IMR-90 (cell line): ENCODE data around the gene CDH23. TPM values are rescaled to one million over a fixed set of nuclear protein-coding genes. Genes with fewer than 3 reads are reported as not detected.

ENCODE experiments used
- ATAC-seq: fragments of 200-7000 bp; cut with Tn5 transposase; 2 replicates; pipeline ENCODE4 v1.9.1; 2020; ENCODE audit warnings: low read depth, mild to moderate bottlenecking, moderate library complexity
- BruUV-seq: library from RNA; stranded (reverse); fragments of 400-500 nt; replicated peaks from 2 replicates; lab custom pipeline; 2021; lab: Mats Ljungman, UMichigan
- CTCF ChIA-PET: fragments of 300-600 bp; formaldehyde crosslinking; extraction: SDS; loops from one replicate; lab custom pipeline; 2021; ENCODE audit warnings: antibody characterized with exemption; lab: Yijun Ruan, JAX
- POLR2A ChIA-PET: fragments of 300-600 bp; sonication (Branson Sonifier 250); formaldehyde crosslinking; loops from one replicate; lab custom pipeline; 2022; ENCODE audit warnings: antibody characterized with exemption; ENCODE audit not compliant: unreplicated experiment; lab: Charles Lee
- DNase-seq: peaks from one replicate; pipeline ENCODE4 v3.0.0; 2013
- H2AFZ ChIP-seq: replicated peaks from 2 replicates; pipeline ENCODE3; 2013; ENCODE audit warnings: low read length, mild to moderate bottlenecking; ENCODE audit not compliant: poor library complexity
- H2AK5ac ChIP-seq: 2 replicates; pipeline ENCODE4 v1.6.1; 2013; ENCODE audit warnings: low read depth, low read length, inconsistent platforms
- H2AK9ac ChIP-seq: replicated peaks from 2 replicates; pipeline ENCODE3; 2013; ENCODE audit warnings: mild to moderate bottlenecking, low read depth, low read length, moderate library complexity; ENCODE audit not compliant: poor library complexity
- H2BK120ac ChIP-seq: 2 replicates; pipeline ENCODE4 v1.6.1; 2013; ENCODE audit warnings: low read depth, low read length, inconsistent platforms
- H2BK15ac ChIP-seq: 3 replicates; pipeline ENCODE4 v1.6.1; 2013; ENCODE audit warnings: low read depth, low read length, inconsistent platforms
- H2BK20ac ChIP-seq: 2 replicates; pipeline ENCODE4 v1.6.1; 2013; ENCODE audit warnings: low read depth, mild to moderate bottlenecking, inconsistent platforms, low read length, moderate library complexity
- H2BK5ac ChIP-seq: 2 replicates; pipeline ENCODE4 v1.6.1; 2013; ENCODE audit warnings: mild to moderate bottlenecking, low read depth, low read length, inconsistent platforms; ENCODE audit not compliant: poor library complexity, severe bottlenecking
- H3K14ac ChIP-seq: replicated peaks from 2 replicates; pipeline ENCODE4 v1.6.1; 2013; ENCODE audit warnings: low read depth, low read length, inconsistent platforms
- H3K18ac ChIP-seq: 2 replicates; pipeline ENCODE4 v1.6.1; 2013; ENCODE audit warnings: low read depth, low read length, control low read depth
- H3K23ac ChIP-seq: 2 replicates; pipeline ENCODE4 v1.6.1; 2013; ENCODE audit warnings: low read depth, low read length, inconsistent platforms
- H3K27ac ChIP-seq: 2 replicates; pipeline ENCODE4 v1.5.1; 2013; ENCODE audit warnings: mild to moderate bottlenecking, control low read depth, low read length; ENCODE audit not compliant: insufficient read depth
- H3K27me3 ChIP-seq: 2 replicates; pipeline ENCODE4 v1.6.1; 2013; ENCODE audit warnings: low read length; ENCODE audit not compliant: control insufficient read depth, insufficient read depth
- H3K36me3 ChIP-seq: 2 replicates; pipeline ENCODE4 v1.6.1; 2013; ENCODE audit warnings: low read length, mixed read lengths; ENCODE audit not compliant: control insufficient read depth, insufficient read depth
- H3K4ac ChIP-seq: 2 replicates; pipeline ENCODE4 v1.6.1; 2013; ENCODE audit warnings: low read depth, low read length, inconsistent platforms
- H3K4me1 ChIP-seq: 2 replicates; pipeline ENCODE4 v1.6.1; 2013; ENCODE audit warnings: low read length, mixed read lengths; ENCODE audit not compliant: control insufficient read depth, insufficient read depth
- H3K4me2 ChIP-seq: 2 replicates; pipeline ENCODE4 v1.6.1; 2013; ENCODE audit warnings: low read depth, mild to moderate bottlenecking, control low read depth, low read length, moderate library complexity
- H3K4me3 ChIP-seq: 2 replicates; pipeline ENCODE4 v1.5.1; 2013; ENCODE audit warnings: low read depth, mild to moderate bottlenecking, control low read depth, low read length, moderate library complexity; ENCODE audit not compliant: insufficient read depth
- H3K56ac ChIP-seq: 2 replicates; pipeline ENCODE4 v1.6.1; 2013; ENCODE audit warnings: low read length, inconsistent platforms; ENCODE audit not compliant: insufficient read depth; ENCODE audit errors: extremely low read depth
- H3K79me1 ChIP-seq, 2 experiments: 2 replicates each; pipeline ENCODE4 v1.6.1; 2013; ENCODE audit warnings: low read length in 2 of 2, inconsistent platforms in 1 of 2, low read depth in 1 of 2
- H3K9ac ChIP-seq: 2 replicates; pipeline ENCODE4 v1.6.1; 2013; ENCODE audit warnings: low read depth, low read length, control low read depth
- H3K9me1 ChIP-seq: 2 replicates; pipeline ENCODE4 v1.6.1; 2013; ENCODE audit warnings: low read length, inconsistent platforms; ENCODE audit not compliant: insufficient read depth
- H3K9me3 ChIP-seq: 2 replicates; pipeline ENCODE4 v1.6.1; 2013; ENCODE audit warnings: low read length; ENCODE audit not compliant: control insufficient read depth, insufficient read depth
- H4K20me1 ChIP-seq: 2 replicates; pipeline ENCODE4 v1.6.1; 2013; ENCODE audit warnings: low read length, inconsistent platforms; ENCODE audit not compliant: insufficient read depth
- H4K5ac ChIP-seq: 2 replicates; pipeline ENCODE4 v1.6.1; 2013; ENCODE audit warnings: mild to moderate bottlenecking, low read depth, low read length, control low read depth
- H4K8ac ChIP-seq, 2 experiments: 2 replicates each; pipeline ENCODE4 v1.6.1; 2013; ENCODE audit warnings: low read depth in 2 of 2, low read length in 2 of 2, control low read depth in 1 of 2, inconsistent platforms in 1 of 2
- H4K91ac ChIP-seq: 2 replicates; pipeline ENCODE4 v1.6.1; 2013; ENCODE audit warnings: low read depth, low read length, inconsistent platforms; ENCODE audit not compliant: insufficient read depth
- BHLHE40 ChIP-seq: fragments of 150-350 bp; IDR thresholded peaks from 2 replicates; pipeline ENCODE4 v1.6.1; 2016; ENCODE audit warnings: mild to moderate bottlenecking, low read depth, low read length
- CEBPB ChIP-seq: IDR thresholded peaks from 2 replicates; pipeline ENCODE4 v1.6.1; 2012; ENCODE audit warnings: low read depth, low read length, improper control_type of control experiment
- CHD1 ChIP-seq: IDR thresholded peaks from 2 replicates; pipeline ENCODE4 v1.6.1; 2012; ENCODE audit warnings: low read depth, low read length, improper control_type of control experiment
- CTCF ChIP-seq: conservative IDR thresholded peaks from 2 replicates; pipeline ENCODE4 v1.5.1; 2012; ENCODE audit warnings: mild to moderate bottlenecking, low read depth, low read length, improper control_type of control experiment
- ELK1 ChIP-seq: fragments of 150-350 bp; IDR thresholded peaks from 2 replicates; pipeline ENCODE4 v1.6.1; 2016; ENCODE audit warnings: low read depth, mild to moderate bottlenecking, low read length, moderate library complexity, borderline replicate concordance
- FOS ChIP-seq: fragments of 150-350 bp; IDR thresholded peaks from 2 replicates; pipeline ENCODE4 v1.6.1; 2016; ENCODE audit warnings: low read depth, low read length
- MAFK ChIP-seq: IDR thresholded peaks from 2 replicates; pipeline ENCODE4 v1.6.1; 2012; ENCODE audit warnings: low read depth, low read length, improper control_type of control experiment
- MAZ ChIP-seq: IDR thresholded peaks from 2 replicates; pipeline ENCODE4 v1.6.1; 2012; ENCODE audit warnings: low read depth, mild to moderate bottlenecking, low read length, improper control_type of control experiment, moderate library complexity, borderline replicate concordance
- MXI1 ChIP-seq: IDR thresholded peaks from 2 replicates; pipeline ENCODE4 v1.6.1; 2012; ENCODE audit warnings: low read depth, mild to moderate bottlenecking, low read length, moderate library complexity, borderline replicate concordance
- NFE2L2 ChIP-seq: fragments of 150-350 bp; IDR thresholded peaks from 2 replicates; pipeline ENCODE4 v1.6.1; 2016; ENCODE audit warnings: low read depth, mild to moderate bottlenecking, low read length
- POLR2A ChIP-seq: IDR thresholded peaks from 2 replicates; pipeline ENCODE4 v1.6.1; 2012; ENCODE audit warnings: mild to moderate bottlenecking, low read depth, low read length
- RAD21 ChIP-seq: IDR thresholded peaks from 2 replicates; pipeline ENCODE4 v1.6.1; 2012; ENCODE audit warnings: low read length, improper control_type of control experiment
- RCOR1 ChIP-seq: IDR thresholded peaks from 2 replicates; pipeline ENCODE4 v1.6.1; 2012; ENCODE audit warnings: mild to moderate bottlenecking, low read length, improper control_type of control experiment; ENCODE audit not compliant: insufficient replicate concordance
- RFX5 ChIP-seq: IDR thresholded peaks from 2 replicates; pipeline ENCODE4 v1.8.0; 2012; ENCODE audit warnings: low read depth, mild to moderate bottlenecking, low read length, moderate library complexity
- SMC3 ChIP-seq: fragments of 150-350 bp; IDR thresholded peaks from 2 replicates; pipeline ENCODE4 v1.6.1; 2016; ENCODE audit warnings: low read depth, mild to moderate bottlenecking, antibody characterized with exemption, low read length, moderate library complexity
- USF2 ChIP-seq: fragments of 150-350 bp; IDR thresholded peaks from 2 replicates; pipeline ENCODE4 v1.6.1; 2017; ENCODE audit warnings: mild to moderate bottlenecking, antibody characterized with exemption, low read length, low read depth
- WGBS, 2 experiments: methylation state at CpG; one replicate each; pipeline versions ENCODE4 v1.1.5 to v1.1.7; 2013; ENCODE audit warnings: missing lambda C conversion rate in 2 of 2; ENCODE audit not compliant: insufficient read length in 1 of 2; ENCODE audit errors: extremely low coverage in 2 of 2; 5-methylcytosine and 5-hydroxymethylcytosine counted together
- dilution Hi-C: fragments of 300-500 bp; cut with HindIII; formaldehyde crosslinking; loops from one replicate; pipeline ENCODE4 v1.14.3; 2018; ENCODE audit warnings: low sequenced_read_pairs; ENCODE audit not compliant: unreplicated experiment
- in situ Hi-C: fragments of 300-500 bp; cut with MboI; formaldehyde crosslinking; loops from 3 replicates; pipeline ENCODE4 v1.14.3; 2019; ENCODE audit warnings: low sequenced_read_pairs, inconsistent platforms, mixed read lengths
- intact Hi-C: fragments of 100-400 bp; cut with micrococcal nuclease; formaldehyde crosslinking; loops from 2 replicates; pipeline ENCODE4 v1.10.0; 2022
- polyA plus RNA-seq, 3 experiments: library from polyadenylated mRNA; depleted of rRNA; stranded (reverse); fragments of >200 nt; gene quantifications; 2 replicates each; pipeline ENCODE4 v1.2.3, GENCODE V29; 2012; ENCODE audit warnings: low replicate concordance in 1 of 3
- total RNA-seq: library from RNA; depleted of rRNA; stranded (reverse); fragments of >200 nt; gene quantifications from 2 replicates; pipeline ENCODE4 v1.2.3, GENCODE V29; 2012

CDH23 gene
- total and polyA plus RNA-seq, 2 of the 4 experiments (the other 2 are of a cell fraction): under 0.01 to 0.03 TPM

GRCh38 chr10:71641449-71641848, 244.7 kb downstream of the CDH23 start:
- H3K56ac ChIP-seq: no peak overlapping the region
- H4K5ac ChIP-seq: no peak overlapping the region
- H3K36me3 ChIP-seq: no peaks in the 10 kb centered on the region
- H2BK15ac ChIP-seq: no peak overlapping the region
- H3K27ac ChIP-seq: no peak overlapping the region
- H3K4me2 ChIP-seq: no peak overlapping the region
- H2BK20ac ChIP-seq: no peak overlapping the region
- in situ Hi-C loops (no loop called here), intact Hi-C loops (no loop called here), dilution Hi-C loops (no loop called here)
- no TSS peak for BruUV-seq
- no peak overlapping the region for H3K23ac ChIP-seq
- no peak overlapping the region for H3K4me3 ChIP-seq
- H3K27me3 ChIP-seq: peaks cover 57% of the 10 kb centered on the region
- no peak overlapping the region for H3K18ac ChIP-seq
- no peak overlapping the region for H2BK120ac ChIP-seq
- no peaks in the 10 kb centered on the region for H3K79me1 ChIP-seq
- ChIA-PET POLR2A (no interaction called here), CTCF (no interaction called here)
- no peak overlapping the region for H4K91ac ChIP-seq
- no CpG with 5 or more reads among the region's 7 CpGs for WGBS, 2 experiments
- TF ChIP-seq BHLHE40 (no peak), SMC3 (no peak), CTCF (no peak), USF2 (no peak), RCOR1 (no peak), POLR2A (no peak), MXI1 (no peak), FOS (no peak), RAD21 (no peak), CHD1 (no peak), MAFK (no peak), MAZ (no peak), CEBPB (no peak), ELK1 (no peak), NFE2L2 (no peak), RFX5 (no peak)
- no peak overlapping the region for H4K8ac ChIP-seq
- H3K4ac ChIP-seq: no peak overlapping the region
- H3K9ac ChIP-seq: no peak overlapping the region
- no peak for ATAC-seq
- H2AK5ac ChIP-seq: no peak overlapping the region
- no peaks in the 10 kb centered on the region for H3K9me1 ChIP-seq
- no peak overlapping the region for H3K14ac ChIP-seq
- H3K9me3 ChIP-seq: no peaks in the 10 kb centered on the region
- H4K20me1 ChIP-seq: no peaks in the 10 kb centered on the region
- H3K4me1 ChIP-seq: no peaks in the 10 kb centered on the region
- no peak overlapping the region for H2AFZ ChIP-seq
- no peak for DNase-seq
- H2BK5ac ChIP-seq: no peak overlapping the region
- no peak overlapping the region for H2AK9ac ChIP-seq
